PFSK-1 (cell line): ENCODE results near the gene STK24.

ENCODE experiments used
- POLR2AphosphoS5 ChIP-seq: IDR thresholded peaks from 2 replicates; pipeline ENCODE4 v1.6.1; 2012; ENCODE audit warnings: low read depth, mild to moderate bottlenecking, control low read depth, low read length, moderate library complexity
- TF ChIP-seq, protein P1 (sequence below), 2 experiments: IDR thresholded peaks; 2 replicates each; pipeline versions ENCODE4 v1.6.1 to v1.8.0; 2011 to 2012; ENCODE audit warnings: low read depth in 2 of 2, low read length in 2 of 2, control low read depth in 1 of 2, inconsistent platforms in 1 of 2, mild to moderate bottlenecking in 1 of 2, moderate library complexity in 1 of 2; ENCODE audit not compliant: insufficient read depth in 1 of 2

- no peak for TF ChIP-seq POLR2AphosphoS5
- TF ChIP-seq, protein P1, sequence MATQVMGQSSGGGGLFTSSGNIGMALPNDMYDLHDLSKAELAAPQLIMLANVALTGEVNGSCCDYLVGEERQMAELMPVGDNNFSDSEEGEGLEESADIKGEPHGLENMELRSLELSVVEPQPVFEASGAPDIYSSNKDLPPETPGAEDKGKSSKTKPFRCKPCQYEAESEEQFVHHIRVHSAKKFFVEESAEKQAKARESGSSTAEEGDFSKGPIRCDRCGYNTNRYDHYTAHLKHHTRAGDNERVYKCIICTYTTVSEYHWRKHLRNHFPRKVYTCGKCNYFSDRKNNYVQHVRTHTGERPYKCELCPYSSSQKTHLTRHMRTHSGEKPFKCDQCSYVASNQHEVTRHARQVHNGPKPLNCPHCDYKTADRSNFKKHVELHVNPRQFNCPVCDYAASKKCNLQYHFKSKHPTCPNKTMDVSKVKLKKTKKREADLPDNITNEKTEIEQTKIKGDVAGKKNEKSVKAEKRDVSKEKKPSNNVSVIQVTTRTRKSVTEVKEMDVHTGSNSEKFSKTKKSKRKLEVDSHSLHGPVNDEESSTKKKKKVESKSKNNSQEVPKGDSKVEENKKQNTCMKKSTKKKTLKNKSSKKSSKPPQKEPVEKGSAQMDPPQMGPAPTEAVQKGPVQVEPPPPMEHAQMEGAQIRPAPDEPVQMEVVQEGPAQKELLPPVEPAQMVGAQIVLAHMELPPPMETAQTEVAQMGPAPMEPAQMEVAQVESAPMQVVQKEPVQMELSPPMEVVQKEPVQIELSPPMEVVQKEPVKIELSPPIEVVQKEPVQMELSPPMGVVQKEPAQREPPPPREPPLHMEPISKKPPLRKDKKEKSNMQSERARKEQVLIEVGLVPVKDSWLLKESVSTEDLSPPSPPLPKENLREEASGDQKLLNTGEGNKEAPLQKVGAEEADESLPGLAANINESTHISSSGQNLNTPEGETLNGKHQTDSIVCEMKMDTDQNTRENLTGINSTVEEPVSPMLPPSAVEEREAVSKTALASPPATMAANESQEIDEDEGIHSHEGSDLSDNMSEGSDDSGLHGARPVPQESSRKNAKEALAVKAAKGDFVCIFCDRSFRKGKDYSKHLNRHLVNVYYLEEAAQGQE (IDR thresholded peaks at IDR 0.05; ENCODE audit: insufficient read depth in 1 of 2, low read depth in 2 of 2, low read length in 2 of 2), result no peak
These were observed 18.2 kb upstream of the STK24 start for GRCh38 chr13:98595134-98595533.
